HFFc6 (cell line): ENCODE data around the gene B3GNT2. TPM values are rescaled to one million over a fixed set of nuclear protein-coding genes. Genes with fewer than 3 reads are reported as not detected.
"Not testable (repeated sequence)": the region's sequence is repeated elsewhere in the genome, so short reads cannot be mapped to it uniquely, and the experiment has no call there.

Experiments
- DNase-seq: peaks from one replicate; pipeline ENCODE4 v3.0.0-alpha.2; 2018
- H3K27ac Mint-ChIP-seq: 2 replicates; pipeline ENCODE4 v1.8.0; 2020; ENCODE audit warnings: mild to moderate bottlenecking, mixed read lengths
- H3K27me3 Mint-ChIP-seq: 2 replicates; pipeline ENCODE4 v1.8.0; 2021; ENCODE audit warnings: mild to moderate bottlenecking, moderate library complexity, mixed read lengths; ENCODE audit not compliant: insufficient read depth
- H3K36me3 Mint-ChIP-seq: 2 replicates; pipeline ENCODE4 v1.8.0; 2021; ENCODE audit warnings: low read depth, mixed read lengths
- H3K4me1 Mint-ChIP-seq: 2 replicates; pipeline ENCODE4 v1.8.0; 2020; ENCODE audit warnings: low read depth, mixed read lengths
- H3K4me3 Mint-ChIP-seq: 2 replicates; pipeline ENCODE4 v1.8.0; 2020; ENCODE audit warnings: mild to moderate bottlenecking, moderate library complexity, mixed read lengths
- H3K9me3 Mint-ChIP-seq: 2 replicates; pipeline ENCODE4 v1.8.0; 2020; ENCODE audit warnings: mild to moderate bottlenecking, mixed read lengths
- CTCF ChIP-seq: fragments of 200-600 bp; sonication (generic); IDR thresholded peaks from 2 replicates; pipeline ENCODE4 v1.5.0; 2021; ENCODE audit warnings: antibody characterized with exemption, mild to moderate bottlenecking
- total RNA-seq, 6 experiments: library from RNA; stranded (reverse); fragmentation: NEBNext Ultra II Directional; extraction: Animal tissue kit (Norgen Biotek cat#: 25700); gene quantifications; 2 replicates in 1 of 6; 3 replicates in 5 of 6; pipeline ENCODE4 v1.2.3, GENCODE V29; 2021

The B3GNT2 gene
- total RNA-seq, 6 experiments from 2014 or later: 12.5 to 16.7 (median 15.1) TPM

GRCh38 chr2:62263076-62263715 lies 67.3 kb downstream of the B3GNT2 start:
- no peak overlapping the region for H3K4me3 Mint-ChIP-seq
- no peaks in the 10 kb centered on the region for H3K36me3 Mint-ChIP-seq
- no peak overlapping the region for H3K27ac Mint-ChIP-seq
- H3K27me3 Mint-ChIP-seq: peaks cover 6% of the 10 kb centered on the region; the same call in 1 of the 2 replicates
- H3K9me3 Mint-ChIP-seq: no peaks in the 10 kb centered on the region
- H3K4me1 Mint-ChIP-seq: peaks cover 36% of the 10 kb centered on the region
- DNase-seq: no peak
- no peak for TF ChIP-seq CTCF

- H3K27ac Mint-ChIP-seq: no peak overlapping the region
- peaks cover 6% of the 10 kb centered on the region for H3K27me3 Mint-ChIP-seq
- H3K4me3 Mint-ChIP-seq: no peak overlapping the region
- peaks cover 36% of the 10 kb centered on the region for H3K4me1 Mint-ChIP-seq
- no peak for DNase-seq
- TF ChIP-seq CTCF: no peak
- peaks cover 6% of the 10 kb centered on the region; the same call in 1 of the 2 replicates for H3K36me3 Mint-ChIP-seq
- H3K9me3 Mint-ChIP-seq: peaks cover 6% of the 10 kb centered on the region
These were observed 68.3 kb downstream of the B3GNT2 start for GRCh38 chr2:62264186-62264585.

GRCh38 chr2:62265106-62265505 lies 69.2 kb downstream of the B3GNT2 start:
- no peak for TF ChIP-seq CTCF
- no peak overlapping the region for H3K4me3 Mint-ChIP-seq
- peaks cover 36% of the 10 kb centered on the region for H3K4me1 Mint-ChIP-seq
- H3K9me3 Mint-ChIP-seq: peaks cover 7% of the 10 kb centered on the region
- peaks cover 7% of the 10 kb centered on the region; the same call in 1 of the 2 replicates for H3K36me3 Mint-ChIP-seq
- peaks cover 6% of the 10 kb centered on the region for H3K27me3 Mint-ChIP-seq
- no peak overlapping the region for H3K27ac Mint-ChIP-seq
- DNase-seq: no peak

GRCh38 chr2:62266433-62267038 lies 70.6 kb downstream of the B3GNT2 start:
- TF ChIP-seq CTCF: no peak
- Mint-ChIP-seq H3K36me3 (peaks cover 7% of the 10 kb centered on the region; the same call in 1 of the 2 replicates), H3K4me3 (peak overlapping the region; percentile 1; the same call in 1 of the 2 replicates), H3K27ac (peak overlapping the region; percentile 12; the same call in 1 of the 2 replicates), H3K9me3 (peaks cover 7% of the 10 kb centered on the region), H3K27me3 (peaks cover 3% of the 10 kb centered on the region), H3K4me1 (peaks cover 36% of the 10 kb centered on the region)
- peak; percentile 71 for DNase-seq

- peaks cover 2% of the 10 kb centered on the region for H3K27me3 Mint-ChIP-seq
- peaks cover 7% of the 10 kb centered on the region; the same call in 1 of the 2 replicates for H3K36me3 Mint-ChIP-seq
- no peak for TF ChIP-seq CTCF
- DNase-seq: no peak
- H3K9me3 Mint-ChIP-seq: peaks cover 7% of the 10 kb centered on the region
- no peak overlapping the region for H3K4me3 Mint-ChIP-seq
- H3K4me1 Mint-ChIP-seq: peaks cover 36% of the 10 kb centered on the region
- H3K27ac Mint-ChIP-seq: no peak overlapping the region
These were observed 71.8 kb downstream of the B3GNT2 start for GRCh38 chr2:62267696-62268095.

GRCh38 chr2:62268681-62269188 lies 72.8 kb downstream of the B3GNT2 start:
- not testable (repeated sequence) for H3K36me3 Mint-ChIP-seq, H3K27ac Mint-ChIP-seq, H3K9me3 Mint-ChIP-seq

More at GRCh38 chr2:62268681-62269188, 72.8 kb downstream of the B3GNT2 start:
- H3K4me3 Mint-ChIP-seq, DNase-seq, H3K27me3 Mint-ChIP-seq: not testable (repeated sequence)
- H3K4me1 Mint-ChIP-seq: peaks cover 28% of the 10 kb centered on the region
